HG02763 (cell line): ENCODE measurements around the gene RNH1.

Experiments used
- ATAC-seq: cut with Tn5 transposase; IDR thresholded peaks from one replicate; pipeline ENCODE4 v1.9.1; 2021; ENCODE audit warnings: mild to moderate bottlenecking, moderate library complexity; ENCODE audit not compliant: unreplicated experiment

Gene RNH1

DNA sequence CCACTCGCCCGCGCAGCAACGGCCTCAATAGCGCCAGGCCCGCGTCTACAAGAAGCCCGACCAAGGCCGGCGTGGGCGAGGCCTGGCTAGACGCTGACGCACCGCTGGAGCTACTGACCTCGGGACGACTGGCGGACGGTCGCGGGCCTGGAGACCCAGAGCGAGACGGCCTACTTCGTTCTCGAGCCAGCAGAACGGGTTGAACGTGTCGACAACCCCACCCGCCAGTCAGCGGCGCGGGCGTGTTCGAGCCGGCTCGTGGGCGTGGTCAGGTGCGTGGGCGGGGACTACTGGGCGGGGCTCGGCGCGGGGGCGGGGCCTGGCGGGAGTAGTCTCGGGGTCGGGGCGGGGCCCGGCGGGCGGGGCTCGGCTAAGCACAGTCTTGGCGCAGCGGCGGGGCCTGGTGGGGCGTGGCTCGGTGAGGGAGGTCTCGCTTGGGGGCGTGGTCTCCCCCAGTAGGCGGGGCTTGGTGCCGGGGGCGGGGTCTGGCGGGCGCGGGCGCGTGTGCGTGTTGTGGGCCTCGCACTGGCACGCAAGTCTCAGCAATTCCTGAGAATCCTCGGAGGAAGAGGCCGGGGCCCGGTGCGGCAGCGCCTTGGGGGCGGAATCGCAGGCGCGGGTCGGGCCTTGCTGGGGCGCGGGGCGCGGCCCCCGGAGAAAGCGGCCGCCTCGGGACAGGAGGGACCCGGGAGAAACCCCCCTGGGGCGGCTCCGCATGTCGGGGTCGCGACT, at the start of gene RNH1:
RNH1 (minus strand) TSS at position 248 of the 732 bp plus-strand sequence. CDS start 5,080 bp downstream, outside the sequence.
- ATAC-seq, result peak; percentile 58

DNA sequence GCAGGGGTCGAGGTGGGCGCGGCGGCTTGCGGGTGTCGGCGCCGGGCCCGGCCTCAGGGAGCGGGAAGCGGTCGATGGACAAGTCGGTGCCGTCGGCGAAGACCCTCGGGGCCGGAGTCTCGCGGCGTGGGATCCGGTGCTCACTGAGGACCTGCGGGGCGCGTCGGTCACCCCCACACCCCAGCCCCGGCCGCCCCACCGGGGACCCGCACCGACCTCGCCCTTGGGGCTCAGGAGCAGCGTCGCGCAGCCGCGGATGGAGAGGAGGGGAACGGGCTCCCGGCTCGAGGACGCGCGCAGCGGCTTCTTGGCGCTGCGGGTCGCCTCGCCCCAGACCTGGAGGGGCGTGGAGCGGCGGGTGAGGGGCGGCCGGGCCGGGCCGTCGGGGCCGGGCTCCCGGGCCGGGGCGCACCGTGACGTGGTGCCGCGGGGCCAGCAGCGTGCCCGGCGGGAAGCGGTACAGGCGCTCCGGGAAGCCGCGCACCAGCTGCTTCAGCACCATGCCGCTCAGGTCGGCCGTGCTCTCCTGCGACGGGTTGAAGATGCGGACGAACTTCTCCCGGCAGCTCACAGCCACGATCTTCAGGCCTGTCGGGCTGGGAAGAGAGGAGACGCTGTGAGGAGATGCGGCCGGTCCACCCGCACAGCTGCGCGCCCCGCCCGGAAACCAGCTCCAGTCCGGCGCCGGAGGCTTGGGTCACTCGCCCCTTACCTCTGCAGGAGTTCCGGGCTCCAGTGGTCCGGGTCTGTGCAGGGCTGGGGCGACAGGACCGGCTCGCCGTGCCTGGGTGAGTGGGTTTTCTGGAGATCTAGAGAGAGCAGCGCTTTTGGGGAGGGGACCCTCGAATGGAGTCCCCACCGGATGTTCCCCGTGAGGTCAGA, 49.0 kb upstream of the RNH1 start:
- no peak for ATAC-seq

DNA sequence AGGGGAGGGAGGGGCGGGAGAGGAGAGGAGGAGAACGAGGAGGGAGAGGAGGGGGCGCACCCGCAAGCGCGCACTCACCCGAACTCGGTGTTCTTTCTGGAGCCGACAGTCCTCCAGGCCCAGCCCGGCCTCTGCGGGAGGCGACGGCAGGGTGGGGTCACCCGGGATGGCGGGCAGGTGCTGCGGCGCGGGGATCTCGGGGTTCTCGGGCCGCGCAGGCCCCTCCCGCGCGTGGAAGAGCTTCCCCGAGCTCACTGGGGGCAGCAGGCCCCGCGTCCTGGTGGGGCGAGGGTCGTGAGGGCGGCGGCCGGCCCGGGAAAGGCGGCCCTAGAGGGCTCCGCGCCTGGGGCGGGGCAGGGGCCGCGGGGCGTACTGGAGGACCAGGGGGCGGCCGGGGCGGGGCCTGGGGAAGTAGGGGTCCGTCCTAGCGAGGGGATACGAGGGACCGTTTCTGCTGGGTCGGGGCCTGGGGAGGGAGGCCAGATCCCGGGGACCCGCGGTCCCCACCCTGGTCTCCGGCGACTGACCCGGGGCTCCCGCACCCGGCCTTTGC, 48.3 kb upstream of the RNH1 start:
- no peak for ATAC-seq

DNA sequence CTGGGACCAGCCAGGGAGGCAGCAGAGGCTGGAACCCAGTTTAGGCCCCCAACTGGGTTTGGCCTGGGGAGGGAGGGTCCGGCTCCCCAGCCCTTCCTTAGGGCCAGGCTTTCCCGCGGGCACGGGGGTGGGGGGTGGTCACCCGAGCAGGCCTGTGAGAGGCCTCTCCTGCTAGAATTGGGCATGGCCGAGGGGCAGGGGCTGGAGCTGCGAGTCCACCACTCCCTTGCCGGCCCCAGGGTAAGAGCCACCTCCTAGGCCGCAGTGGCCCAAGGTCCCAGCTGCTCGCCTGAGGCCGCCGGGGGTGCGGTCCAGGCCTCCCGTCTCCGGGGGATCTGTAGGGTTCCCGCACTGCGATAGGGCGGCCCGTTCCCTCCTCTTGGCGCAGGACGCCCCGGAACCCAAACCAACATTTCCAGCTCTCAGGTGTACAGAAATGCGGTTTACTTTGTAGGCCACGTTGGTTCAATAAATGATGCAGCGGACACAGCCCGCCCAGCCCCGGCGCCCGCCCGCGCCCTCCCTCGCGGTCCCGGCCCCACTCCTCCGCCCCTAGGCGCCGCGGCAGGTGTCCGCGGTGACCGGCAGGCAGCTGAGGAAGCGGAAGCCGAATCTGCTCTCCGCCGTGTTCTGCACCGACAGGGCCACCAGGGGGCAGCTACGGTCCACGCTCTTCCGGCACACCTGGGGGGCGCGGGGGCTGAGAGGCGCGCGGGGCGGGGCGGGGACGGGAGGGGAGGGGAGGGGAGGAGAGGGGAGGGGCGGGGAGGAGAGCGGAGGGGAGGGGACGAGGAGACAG, 47.6 kb upstream of the RNH1 start:
- ATAC-seq, result peak; percentile 47

DNA sequence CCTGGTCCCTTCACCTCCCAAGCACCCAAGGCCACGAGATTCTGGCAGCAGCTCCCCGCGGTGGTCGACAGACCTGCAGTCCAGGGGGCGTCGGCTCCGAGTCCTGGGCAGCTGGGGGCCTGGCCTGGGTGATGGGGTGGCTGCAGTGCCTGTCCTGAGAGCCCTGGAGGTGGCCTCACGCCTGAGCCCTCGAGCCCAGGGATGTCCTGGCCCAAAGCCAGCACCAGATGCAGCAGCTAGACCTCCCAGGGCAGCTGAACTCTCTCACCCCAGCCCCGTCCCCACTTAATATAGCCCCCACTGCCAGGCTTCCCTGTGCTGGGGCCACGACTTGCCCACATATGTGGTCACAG, 46.9 kb upstream of the RNH1 start:
- no peak for ATAC-seq

DNA sequence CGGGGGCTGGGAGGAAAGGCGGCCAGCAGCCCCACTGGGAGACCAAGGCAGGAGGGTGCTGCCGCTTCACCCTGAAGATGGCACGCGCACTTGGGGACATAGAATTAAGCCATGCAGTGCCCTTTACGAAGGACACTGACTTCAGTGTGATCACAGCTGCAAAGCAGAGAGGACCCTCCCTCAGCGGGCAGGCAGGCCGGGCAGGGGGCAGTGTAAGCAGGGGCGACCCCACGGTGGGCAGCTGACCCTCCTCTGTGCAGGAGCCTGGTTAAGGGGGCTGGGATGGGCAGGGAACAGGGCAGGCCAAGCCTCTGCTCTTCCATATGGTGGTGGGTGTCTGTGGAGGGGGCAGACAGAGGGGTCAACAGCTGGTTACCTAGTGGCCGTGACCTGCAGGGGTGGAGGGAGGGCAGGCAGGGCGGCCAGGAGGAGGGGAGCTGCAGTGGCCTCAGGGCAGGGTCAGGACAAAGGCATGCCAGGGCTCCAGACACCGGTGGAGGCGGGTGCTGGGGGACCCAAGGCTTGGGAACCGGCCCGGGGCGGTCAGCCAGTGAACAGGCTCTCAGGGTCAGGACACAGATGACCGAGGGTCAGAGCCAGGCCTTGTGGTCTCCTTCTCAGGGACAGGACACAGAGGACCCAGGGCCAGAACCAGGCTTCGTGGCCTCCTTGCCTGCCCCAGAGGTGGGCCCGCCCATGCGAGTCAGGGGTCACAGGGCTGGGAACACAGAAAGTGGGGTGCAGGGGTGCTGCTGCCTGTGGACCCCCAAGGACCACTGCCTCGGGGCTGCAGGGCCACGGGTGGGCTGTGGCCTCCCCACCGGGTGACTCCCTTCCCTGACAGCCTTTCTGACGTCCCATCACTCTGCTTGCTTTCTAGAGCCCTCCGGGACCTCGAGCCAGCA, 46.3 kb upstream of the RNH1 start:
- ATAC-seq, result no peak

DNA sequence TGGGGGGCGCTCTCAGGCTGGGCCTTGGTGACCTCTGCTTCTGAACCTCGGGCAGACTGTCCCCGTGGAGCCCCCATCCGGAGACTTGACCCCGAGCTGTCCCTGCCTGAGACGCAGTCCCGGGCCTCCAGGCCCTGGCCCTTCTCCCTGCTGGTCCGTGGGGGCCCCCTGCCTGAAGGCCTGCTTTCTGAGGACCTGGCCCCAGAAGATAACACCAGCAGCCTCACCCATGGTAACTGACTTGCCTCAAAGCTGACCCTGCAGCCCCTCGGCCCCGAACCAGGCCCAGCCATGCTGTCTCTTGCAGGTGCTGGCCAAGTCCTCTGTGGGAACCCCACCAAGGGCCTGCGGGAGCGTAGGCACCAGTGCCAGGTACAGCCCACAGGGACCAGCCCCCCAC, 44.6 kb upstream of the RNH1 start:
- ATAC-seq, result no peak

DNA sequence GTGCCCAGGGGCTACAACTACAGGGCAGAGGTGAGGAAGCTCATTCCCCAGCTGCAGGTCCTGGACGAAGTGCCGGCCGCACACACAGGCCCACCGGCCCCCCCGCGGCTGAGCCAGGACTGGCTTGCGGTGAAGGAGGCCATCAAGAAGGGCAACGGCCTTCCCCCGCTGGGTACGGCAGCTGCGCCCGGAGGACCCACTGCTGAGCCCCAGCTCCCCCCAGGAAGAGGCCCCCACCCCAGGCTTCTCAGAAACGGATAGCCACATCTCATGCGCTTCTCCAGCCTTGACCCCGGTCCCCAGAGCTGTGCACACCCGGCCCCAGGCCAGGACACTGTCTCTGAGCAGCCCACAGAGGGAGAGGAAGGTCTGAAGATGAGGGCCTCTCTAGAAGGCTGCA, 44.1 kb upstream of the RNH1 start:
- no peak for ATAC-seq

DNA sequence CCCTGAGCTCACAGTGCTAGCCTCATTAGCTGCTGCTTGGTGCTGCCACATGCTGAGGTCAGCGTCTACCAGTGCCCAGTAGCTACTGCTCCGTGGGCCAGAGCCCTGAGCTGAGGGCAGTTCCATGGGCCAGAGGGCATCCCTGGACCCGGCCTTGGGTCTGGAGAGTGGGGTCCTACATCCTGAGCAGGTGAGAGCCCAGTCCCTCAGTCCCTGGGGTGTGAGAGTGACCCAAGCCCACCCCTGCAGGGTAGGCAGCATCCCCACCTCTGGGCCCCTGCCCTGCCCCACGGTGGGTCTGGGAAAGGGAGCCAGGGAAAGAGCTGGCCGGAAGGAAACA, 43.7 kb upstream of the RNH1 start:
- ATAC-seq, result no peak

DNA sequence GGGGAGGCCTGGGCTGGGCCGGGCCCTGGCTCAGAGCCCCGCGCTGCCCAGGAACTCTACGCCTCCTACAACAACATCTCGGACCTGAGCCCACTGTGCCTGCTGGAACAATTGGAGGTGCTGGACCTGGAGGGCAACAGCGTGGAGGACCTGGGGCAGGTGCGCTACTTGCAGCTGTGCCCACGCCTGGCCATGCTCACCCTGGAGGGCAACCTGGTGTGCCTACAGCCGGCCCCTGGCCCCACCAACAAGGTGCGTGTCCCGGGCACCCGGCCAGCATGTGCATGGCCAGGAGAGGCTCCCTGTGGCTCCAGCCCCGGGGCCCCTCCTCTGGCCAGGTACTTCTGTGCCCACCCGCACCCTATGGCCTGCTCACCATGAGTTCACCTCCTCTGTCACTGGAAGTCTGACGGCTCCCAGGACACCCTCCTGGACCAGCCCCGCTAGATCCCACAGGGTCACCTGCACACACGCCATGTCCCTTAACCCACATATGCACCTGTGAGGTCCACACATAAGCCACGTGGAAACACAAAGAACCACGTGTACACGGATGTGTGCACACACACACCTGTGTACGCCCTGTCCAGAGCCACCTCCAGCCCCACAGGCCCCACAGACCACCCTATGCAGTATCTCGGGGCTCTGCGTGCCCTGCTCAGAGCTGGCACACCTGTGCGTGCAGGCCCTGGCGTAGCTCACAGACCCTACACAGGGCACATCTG, 43.1 kb upstream of the RNH1 start:
- ATAC-seq, result no peak

DNA sequence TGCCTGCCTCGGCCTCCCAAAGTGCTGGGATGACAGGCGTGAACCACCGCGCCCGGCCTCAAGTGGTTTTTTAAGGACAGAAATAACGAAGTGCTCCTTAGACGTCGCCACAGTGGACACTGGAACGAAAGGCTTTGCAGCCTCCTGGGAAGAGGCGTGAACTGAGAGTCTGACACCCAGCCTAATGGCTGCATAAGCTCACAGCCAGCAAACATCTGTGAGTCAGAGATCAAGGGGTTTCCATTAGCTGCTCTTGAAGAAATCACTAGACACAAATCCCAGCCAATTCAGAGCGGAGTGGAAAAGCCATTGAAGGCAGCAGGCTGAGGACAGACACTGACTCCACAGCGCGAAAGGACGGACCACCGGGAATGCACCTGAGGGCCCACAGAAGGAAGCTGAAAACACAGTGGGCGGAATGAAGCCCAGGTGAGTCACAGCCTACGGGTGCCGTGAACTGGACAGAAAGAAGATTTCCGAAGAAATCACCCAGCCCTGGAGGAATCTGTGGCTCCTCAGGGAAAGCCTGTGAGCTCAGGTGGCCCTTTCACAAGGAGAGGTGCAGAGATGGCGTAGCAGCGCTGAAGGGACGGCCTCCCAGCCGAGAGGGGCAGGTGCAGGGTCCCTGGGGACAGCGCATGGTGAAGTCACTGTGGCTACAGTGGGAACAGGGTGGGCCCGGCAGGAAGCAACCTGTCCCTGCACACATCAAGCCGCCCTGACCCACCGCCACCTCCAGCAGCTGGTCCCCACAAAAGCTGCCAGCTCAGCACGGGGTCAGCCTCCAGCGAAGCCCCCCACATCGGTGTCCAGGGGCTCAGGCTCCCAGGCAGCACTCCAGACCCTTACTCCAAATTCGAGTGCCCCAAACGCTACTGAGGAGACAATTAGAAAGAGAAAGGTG, 41.9 kb upstream of the RNH1 start:
- ATAC-seq, result no peak

DNA sequence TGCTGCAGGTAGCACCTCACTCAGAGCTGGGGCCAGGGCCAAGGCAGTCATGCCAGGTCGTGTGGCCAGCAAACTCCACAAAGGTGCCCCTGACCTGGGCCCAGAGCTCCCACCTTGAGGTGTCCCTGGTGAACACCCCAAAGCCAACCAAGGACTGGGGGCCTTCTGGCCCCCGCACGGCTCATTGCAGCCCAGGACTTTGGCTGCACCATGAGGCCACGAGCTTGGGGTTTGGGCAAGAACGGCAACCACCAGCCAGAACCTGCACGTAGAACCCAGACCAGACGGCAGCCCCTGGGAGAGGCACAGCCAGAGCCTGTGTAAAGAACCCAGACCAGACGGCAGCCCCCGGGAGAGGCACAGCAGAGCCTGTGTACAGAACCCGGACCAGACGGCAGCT, 38.1 kb upstream of the RNH1 start:
- ATAC-seq, result no peak

DNA sequence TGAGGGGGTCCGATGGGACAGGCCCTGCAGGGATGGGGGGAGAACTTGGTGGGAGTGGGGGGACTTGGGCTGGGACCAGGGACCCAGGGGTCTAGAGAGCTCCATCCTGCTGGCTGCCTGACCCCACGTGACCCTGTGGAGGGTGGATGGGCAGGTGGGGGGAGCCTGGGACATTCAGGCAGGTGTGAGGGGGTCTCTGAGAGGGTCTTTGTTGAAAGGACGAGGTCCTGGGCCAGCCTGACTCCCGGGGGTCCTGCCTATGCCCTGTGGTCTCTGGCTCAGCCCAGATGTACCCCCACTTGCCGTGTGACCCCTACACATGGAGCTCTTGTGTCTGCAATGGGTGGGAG, 37.8 kb upstream of the RNH1 start:
- ATAC-seq, result no peak

DNA sequence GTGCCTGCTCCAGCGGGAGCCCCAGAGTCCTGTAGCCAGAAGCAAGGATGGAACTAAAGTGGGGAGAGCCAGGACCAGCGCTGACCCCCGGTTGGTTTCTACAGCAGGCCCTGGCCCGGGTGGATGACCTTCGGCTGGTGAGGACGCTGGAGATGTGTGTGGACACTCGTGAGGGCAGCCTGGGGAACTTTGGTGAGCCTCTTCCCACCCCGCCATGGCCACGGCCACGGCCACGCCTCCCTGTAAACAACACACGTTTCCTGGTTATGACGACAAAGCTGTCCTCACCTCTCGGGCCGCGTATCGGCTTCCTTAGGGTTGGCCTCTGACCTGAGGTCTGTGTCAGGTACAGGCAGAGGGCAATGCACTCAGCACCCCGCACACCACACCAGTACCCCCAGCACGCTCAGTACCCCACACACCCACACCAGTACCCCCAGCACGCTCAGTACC, 34.4 kb upstream of the RNH1 start:
- no peak for ATAC-seq

DNA sequence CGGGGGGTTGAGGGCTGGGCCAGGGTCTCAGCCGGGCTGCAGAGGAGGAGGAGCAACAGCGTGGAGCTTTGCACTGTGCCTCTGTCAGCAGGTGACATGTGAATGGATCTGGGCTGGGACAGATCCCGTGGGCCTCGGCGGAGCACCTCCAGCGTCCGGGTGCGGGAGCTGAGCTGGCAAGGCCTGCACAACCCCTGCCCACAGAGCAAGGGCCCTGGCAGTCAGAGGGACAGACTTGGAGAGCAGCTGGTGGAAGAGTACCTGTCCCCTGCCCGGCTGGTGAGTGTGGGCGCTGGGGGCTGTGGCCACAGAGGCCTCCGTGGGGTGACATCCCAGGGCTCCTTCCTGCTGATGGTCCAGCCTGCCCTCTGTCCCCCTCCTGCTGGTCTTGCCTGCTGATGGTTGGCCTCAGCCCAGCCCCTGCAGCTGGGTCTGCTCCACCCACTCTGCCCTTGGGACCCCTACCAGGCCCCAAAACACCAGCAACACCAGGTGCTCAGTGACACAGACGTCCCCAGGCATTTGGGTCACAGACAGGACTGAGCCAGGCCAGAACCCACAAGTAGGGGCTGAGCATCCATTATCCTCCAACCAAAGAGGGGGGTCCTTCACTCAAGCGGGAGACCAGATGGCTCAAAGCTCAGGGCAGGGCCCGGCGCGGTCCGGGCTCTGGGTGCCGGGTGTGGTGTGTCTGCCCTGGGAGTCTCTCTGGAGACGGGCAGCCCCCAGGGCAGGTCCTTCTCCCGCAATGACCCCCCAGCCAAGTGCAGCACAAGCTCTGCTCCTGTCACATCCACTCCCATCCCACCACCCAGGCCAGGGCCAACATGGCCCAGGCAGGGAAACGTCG, 33.8 kb upstream of the RNH1 start:
- ATAC-seq, result no peak

DNA sequence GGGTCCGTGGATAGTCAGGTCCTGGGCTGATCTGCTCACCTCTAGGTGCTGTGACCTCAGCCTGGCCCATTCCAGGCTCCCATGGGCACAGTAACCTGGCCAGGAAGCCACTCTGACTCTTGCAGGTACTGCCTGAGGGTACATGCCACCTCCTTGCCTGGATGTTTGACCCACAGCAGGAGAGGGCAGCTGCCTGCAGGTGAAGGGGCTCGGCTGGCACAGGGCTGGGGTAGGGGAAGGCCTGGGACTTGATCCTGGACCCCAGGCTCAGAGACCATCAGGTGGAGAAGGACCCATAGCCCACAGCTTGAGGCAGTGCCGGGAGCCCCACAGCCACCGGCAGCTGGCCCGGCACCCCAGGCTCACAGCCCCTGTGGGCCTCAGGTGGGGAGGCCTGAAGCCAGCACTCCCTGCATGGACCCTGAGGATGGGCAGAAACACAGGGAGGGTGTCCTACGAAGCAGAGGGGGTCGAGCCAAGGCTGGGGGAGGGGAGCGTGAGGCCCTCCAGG, 33.0 kb upstream of the RNH1 start:
- ATAC-seq, result no peak

DNA sequence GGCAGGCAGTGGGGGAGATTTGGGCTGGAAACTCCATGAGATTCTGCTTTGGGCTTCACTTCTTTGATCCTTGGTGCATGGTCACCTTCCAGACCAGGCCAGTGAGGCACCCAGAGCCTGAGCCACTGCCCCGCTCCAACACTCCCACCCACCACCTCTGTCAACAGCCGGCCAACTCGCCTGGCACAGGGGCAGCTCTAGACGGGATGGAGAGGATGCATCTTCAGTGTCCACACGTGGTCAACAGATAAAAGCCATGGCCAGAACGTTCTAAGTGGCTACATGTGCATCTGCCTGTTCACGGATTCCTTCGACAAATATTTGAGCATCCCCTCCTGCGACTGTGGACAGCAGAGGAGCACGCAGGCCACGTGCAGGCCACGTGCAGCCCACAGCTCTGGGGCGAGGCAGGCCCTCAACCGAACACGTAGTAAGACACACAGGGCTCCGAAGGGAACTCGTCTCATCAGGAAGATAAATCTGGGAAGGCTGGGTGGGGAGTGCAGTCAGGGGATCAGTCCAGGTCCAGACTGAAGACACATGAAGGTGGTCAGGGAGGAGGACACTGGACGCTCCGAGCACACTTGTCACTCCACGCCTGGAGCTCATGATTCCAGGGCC, 31.5 kb upstream of the RNH1 start:
- ATAC-seq, result no peak
